ENCODE data around the gene GDPGP1. TPM values are rescaled to one million over a fixed set of nuclear protein-coding genes. Genes with fewer than 3 reads are reported as not detected.

GDPGP1 gene
- polyA plus RNA-seq, 1 experiment: 4.8 TPM

- H3K27me3 ChIP-seq (ENCODE audit: control insufficient read depth, insufficient read depth, low read length): no peaks in the 10 kb centered on the region
- no peak for DNase-seq (ENCODE audit: low read depth)
- no peak overlapping the region for H3K4me3 ChIP-seq (ENCODE audit: low read depth, low read length)
- no peak for TF ChIP-seq CTCF (IDR thresholded peaks at IDR 0.05; ENCODE audit: insufficient read depth, low read depth, low read length)
- no peaks in the 10 kb centered on the region for H3K36me3 ChIP-seq (ENCODE audit: control insufficient read depth, insufficient read depth, low read length)
- ChIA-PET POLR2A (no interaction called here), CTCF (interaction anchor here (0.8 to 4.2 kb wide), 17 partner anchors 8 to 639 kb away, joined by 3 to 39 read pairs (median 4); partner anchors contain the start of genes FES and HDDC3)
These were observed 60.1 kb downstream of the GDPGP1 start for GRCh38 chr15:90294159-90294558.

GRCh38 chr15:90294601-90295269 is 60.7 kb downstream of the GDPGP1 start:
- Histone ChIP-seq H3K36me3 (ENCODE audit: control insufficient read depth, insufficient read depth, low read length) (no peaks in the 10 kb centered on the region), H3K27me3 (ENCODE audit: control insufficient read depth, insufficient read depth, low read length) (no peaks in the 10 kb centered on the region), H3K4me3 (ENCODE audit: low read depth, low read length) (no peak overlapping the region)
- no peak for DNase-seq (ENCODE audit: low read depth)
- ChIA-PET CTCF (interaction anchor here (0.8 to 2.8 kb wide), 7 partner anchors 12 to 591 kb away, joined by 3 to 13 read pairs (median 3); partner anchors contain the start of gene FES), POLR2A (no interaction called here)
- no peak for TF ChIP-seq CTCF (IDR thresholded peaks at IDR 0.05; ENCODE audit: insufficient read depth, low read depth, low read length)

GRCh38 chr15:90295270-90295648 is 61.2 kb downstream of the GDPGP1 start:
- H3K27me3 ChIP-seq (ENCODE audit: control insufficient read depth, insufficient read depth, low read length): no peaks in the 10 kb centered on the region
- H3K36me3 ChIP-seq (ENCODE audit: control insufficient read depth, insufficient read depth, low read length): no peaks in the 10 kb centered on the region
- H3K4me3 ChIP-seq (ENCODE audit: low read depth, low read length): no peak overlapping the region
- CTCF ChIA-PET: interaction anchor here (0.8 to 1.7 kb wide), 3 partner anchors 11 to 187 kb away, joined by 3 to 5 read pairs (median 3); no protein-coding TSS in a partner anchor
- no peak for DNase-seq (ENCODE audit: low read depth)
- POLR2A ChIA-PET: interaction anchor here (0.6 kb wide), 1 partner anchor 227 kb away, joined by 4 read pairs; no protein-coding TSS in a partner anchor
- TF ChIP-seq CTCF (IDR thresholded peaks at IDR 0.05; ENCODE audit: insufficient read depth, low read depth, low read length): no peak

Small RNAs within 50 kb of the gene (small RNA-seq; reads per million reads assigned to genes)
- gene AC091167.3 (ENCODE audit: insufficient read length, low read depth, low replicate concordance): not detected
- not detected for gene RN7SL736P (ENCODE audit: insufficient read length, low read depth, low replicate concordance)

Other genes starting within 250 kb of the GDPGP1 start
- gene ZNF710, start 232.9 kb upstream of the GDPGP1 start, polyA plus RNA-seq (2011; rRNA removed): 2.0 and 2.1 TPM in 2 replicates
- 98.7 and 164 TPM in 2 replicates for gene IDH2, start 131.7 kb upstream of the GDPGP1 start, polyA plus RNA-seq (2011; rRNA removed)
- 9.2 and 17.5 TPM in 2 replicates for gene SEMA4B, start 32.9 kb upstream of the GDPGP1 start, polyA plus RNA-seq (2011; rRNA removed)
- gene CIB1, start 268 bp upstream of the GDPGP1 start, polyA plus RNA-seq (2011; rRNA removed): 60.5 and 102 TPM in 2 replicates
- gene TTLL13, start 15.3 kb downstream of the GDPGP1 start, polyA plus RNA-seq (2011; rRNA removed): 0.04 and 0.05 TPM in 2 replicates
- gene NGRN, start 31.5 kb downstream of the GDPGP1 start, polyA plus RNA-seq (2011; rRNA removed): 63.5 and 76.8 TPM in 2 replicates
- gene ZNF774, start 118.1 kb downstream of the GDPGP1 start, polyA plus RNA-seq (2011; rRNA removed): 0.54 and 1.6 TPM in 2 replicates
- gene IQGAP1, start 154.0 kb downstream of the GDPGP1 start, polyA plus RNA-seq (2011; rRNA removed): 88.7 and 137 TPM in 2 replicates